ENCODE data around the gene TTC19.
"Not testable (repeated sequence)": the region's sequence is repeated elsewhere in the genome, so short reads cannot be mapped to it uniquely, and the experiment has no call there.

GRCh38 chr17:16055139-16055538 lies 55.5 kb downstream of the TTC19 start:
- TF ChIP-seq, protein P1, sequence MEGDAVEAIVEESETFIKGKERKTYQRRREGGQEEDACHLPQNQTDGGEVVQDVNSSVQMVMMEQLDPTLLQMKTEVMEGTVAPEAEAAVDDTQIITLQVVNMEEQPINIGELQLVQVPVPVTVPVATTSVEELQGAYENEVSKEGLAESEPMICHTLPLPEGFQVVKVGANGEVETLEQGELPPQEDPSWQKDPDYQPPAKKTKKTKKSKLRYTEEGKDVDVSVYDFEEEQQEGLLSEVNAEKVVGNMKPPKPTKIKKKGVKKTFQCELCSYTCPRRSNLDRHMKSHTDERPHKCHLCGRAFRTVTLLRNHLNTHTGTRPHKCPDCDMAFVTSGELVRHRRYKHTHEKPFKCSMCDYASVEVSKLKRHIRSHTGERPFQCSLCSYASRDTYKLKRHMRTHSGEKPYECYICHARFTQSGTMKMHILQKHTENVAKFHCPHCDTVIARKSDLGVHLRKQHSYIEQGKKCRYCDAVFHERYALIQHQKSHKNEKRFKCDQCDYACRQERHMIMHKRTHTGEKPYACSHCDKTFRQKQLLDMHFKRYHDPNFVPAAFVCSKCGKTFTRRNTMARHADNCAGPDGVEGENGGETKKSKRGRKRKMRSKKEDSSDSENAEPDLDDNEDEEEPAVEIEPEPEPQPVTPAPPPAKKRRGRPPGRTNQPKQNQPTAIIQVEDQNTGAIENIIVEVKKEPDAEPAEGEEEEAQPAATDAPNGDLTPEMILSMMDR (IDR thresholded peaks at IDR 0.05), result not testable (repeated sequence)
- TF ChIP-seq POLR2A (IDR thresholded peaks at IDR 0.05), result not testable (repeated sequence)
